Body of pancreas (tissue), 4 donors: Measurements from ENCODE around the gene BTN3A1.

Source experiments
- POLR2A ChIP-seq, 3 donors: fragments of 450-650 bp; IDR thresholded peaks; one replicate each; pipeline ENCODE4 v1.6.1; 2016; ENCODE audit warnings: antibody characterized with exemption in 3 of 3, mild to moderate bottlenecking in 2 of 3
- TF ChIP-seq, protein P1 (sequence below), 7 experiments: fragments of 450-650 bp in 4 of 7; fragments of 200-600 bp in 3 of 7; sonication (generic) in 3 of 7; IDR thresholded peaks; one replicate each; pipeline ENCODE4 v1.5.1; 2016 to 2019; ENCODE audit warnings: antibody characterized with exemption in 7 of 7

DNA sequence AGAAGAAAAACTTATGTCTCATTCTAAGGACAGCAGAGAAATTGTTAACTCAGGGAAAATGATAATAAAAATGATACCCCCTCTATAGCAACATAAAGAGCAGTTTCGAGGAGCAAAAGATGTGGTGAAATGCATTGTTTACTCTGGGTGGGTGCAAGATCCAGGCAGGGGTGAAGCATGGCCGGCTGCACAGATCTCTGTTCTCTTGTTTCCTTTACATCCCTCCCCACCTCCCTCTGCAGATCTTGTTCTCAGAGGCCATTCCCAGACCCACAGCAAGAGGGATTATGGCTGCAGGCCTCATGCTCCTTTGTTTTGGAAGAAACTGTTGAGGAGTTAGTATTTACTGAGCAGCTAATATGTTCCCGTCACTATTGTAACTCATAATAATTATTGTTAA lies 1.8 kb downstream of the BTN3A1 start:
- TF ChIP-seq, protein P1, sequence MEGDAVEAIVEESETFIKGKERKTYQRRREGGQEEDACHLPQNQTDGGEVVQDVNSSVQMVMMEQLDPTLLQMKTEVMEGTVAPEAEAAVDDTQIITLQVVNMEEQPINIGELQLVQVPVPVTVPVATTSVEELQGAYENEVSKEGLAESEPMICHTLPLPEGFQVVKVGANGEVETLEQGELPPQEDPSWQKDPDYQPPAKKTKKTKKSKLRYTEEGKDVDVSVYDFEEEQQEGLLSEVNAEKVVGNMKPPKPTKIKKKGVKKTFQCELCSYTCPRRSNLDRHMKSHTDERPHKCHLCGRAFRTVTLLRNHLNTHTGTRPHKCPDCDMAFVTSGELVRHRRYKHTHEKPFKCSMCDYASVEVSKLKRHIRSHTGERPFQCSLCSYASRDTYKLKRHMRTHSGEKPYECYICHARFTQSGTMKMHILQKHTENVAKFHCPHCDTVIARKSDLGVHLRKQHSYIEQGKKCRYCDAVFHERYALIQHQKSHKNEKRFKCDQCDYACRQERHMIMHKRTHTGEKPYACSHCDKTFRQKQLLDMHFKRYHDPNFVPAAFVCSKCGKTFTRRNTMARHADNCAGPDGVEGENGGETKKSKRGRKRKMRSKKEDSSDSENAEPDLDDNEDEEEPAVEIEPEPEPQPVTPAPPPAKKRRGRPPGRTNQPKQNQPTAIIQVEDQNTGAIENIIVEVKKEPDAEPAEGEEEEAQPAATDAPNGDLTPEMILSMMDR (IDR thresholded peaks at IDR 0.05) = no peak
- no peak for TF ChIP-seq POLR2A (IDR thresholded peaks at IDR 0.05)
